Measurements from ENCODE around the gene SCFD1. TPM values are rescaled to one million over a fixed set of nuclear protein-coding genes. Genes with fewer than 3 reads are reported as not detected.

Gene SCFD1
- total and polyA plus RNA-seq, 4 donors = 24.6 to 82.1 (median 52.6) TPM

DNA sequence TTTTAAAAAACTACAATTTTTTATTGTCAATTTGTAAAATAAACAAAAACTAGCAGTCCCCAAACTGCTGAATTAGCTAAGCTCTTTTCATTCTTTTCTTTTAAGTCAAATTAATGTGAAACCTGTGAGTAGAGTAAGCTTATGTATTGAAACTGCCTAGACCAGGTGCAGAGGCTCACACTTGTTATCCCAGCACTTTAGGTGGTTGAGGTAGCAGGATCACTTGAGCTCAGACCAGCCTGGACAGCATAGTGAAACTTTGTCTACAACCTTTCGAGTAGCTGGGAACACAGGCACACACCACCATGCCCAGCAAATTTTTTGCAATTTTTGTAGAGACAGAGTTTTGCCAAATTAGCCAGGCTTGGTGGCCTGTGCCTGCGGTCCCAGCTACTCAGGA is 26.4 kb downstream of the SCFD1 start:
- Histone ChIP-seq H3K27ac (ENCODE audit: low read depth in 1 of 2, low read length in 2 of 2) (no peak overlapping the region), H3K27me3 (ENCODE audit: control insufficient read depth in 4 of 4, insufficient read depth in 4 of 4, low read length in 3 of 4) (no peaks in the 10 kb centered on the region), H3K4me1 (ENCODE audit: control insufficient read depth in 4 of 4, insufficient read depth in 4 of 4, low read length in 3 of 4) (no peaks in the 10 kb centered on the region), H3K36me3 (ENCODE audit: control insufficient read depth in 4 of 4, insufficient read depth in 3 of 4, low read depth in 1 of 4, low read length in 3 of 4) (peaks cover 3 to 36% (median 27%) of the 10 kb centered on the region in 4 donors), H3K9ac (ENCODE audit: low read depth in 1 of 2, low read length in 2 of 2) (no peak overlapping the region), H3K9me3 (ENCODE audit: control insufficient read depth in 4 of 4, low read length in 3 of 4) (peaks cover 0 to 3% (median 1%) of the 10 kb centered on the region in 4 donors), H3K4me3 (ENCODE audit: low read depth in 1 of 3, low read length in 3 of 3) (no peak overlapping the region)
- TF ChIP-seq, protein P1, sequence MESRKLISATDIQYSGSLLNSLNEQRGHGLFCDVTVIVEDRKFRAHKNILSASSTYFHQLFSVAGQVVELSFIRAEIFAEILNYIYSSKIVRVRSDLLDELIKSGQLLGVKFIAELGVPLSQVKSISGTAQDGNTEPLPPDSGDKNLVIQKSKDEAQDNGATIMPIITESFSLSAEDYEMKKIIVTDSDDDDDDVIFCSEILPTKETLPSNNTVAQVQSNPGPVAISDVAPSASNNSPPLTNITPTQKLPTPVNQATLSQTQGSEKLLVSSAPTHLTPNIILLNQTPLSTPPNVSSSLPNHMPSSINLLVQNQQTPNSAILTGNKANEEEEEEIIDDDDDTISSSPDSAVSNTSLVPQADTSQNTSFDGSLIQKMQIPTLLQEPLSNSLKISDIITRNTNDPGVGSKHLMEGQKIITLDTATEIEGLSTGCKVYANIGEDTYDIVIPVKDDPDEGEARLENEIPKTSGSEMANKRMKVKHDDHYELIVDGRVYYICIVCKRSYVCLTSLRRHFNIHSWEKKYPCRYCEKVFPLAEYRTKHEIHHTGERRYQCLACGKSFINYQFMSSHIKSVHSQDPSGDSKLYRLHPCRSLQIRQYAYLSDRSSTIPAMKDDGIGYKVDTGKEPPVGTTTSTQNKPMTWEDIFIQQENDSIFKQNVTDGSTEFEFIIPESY (IDR thresholded peaks at IDR 0.05) = no peak
- TF ChIP-seq SP1 (IDR thresholded peaks at IDR 0.05) (no peak), FOXA2 (IDR thresholded peaks at IDR 0.05) (no peak), NR2F2 (IDR thresholded peaks at IDR 0.05) (no peak)
- TF ChIP-seq, protein P2, sequence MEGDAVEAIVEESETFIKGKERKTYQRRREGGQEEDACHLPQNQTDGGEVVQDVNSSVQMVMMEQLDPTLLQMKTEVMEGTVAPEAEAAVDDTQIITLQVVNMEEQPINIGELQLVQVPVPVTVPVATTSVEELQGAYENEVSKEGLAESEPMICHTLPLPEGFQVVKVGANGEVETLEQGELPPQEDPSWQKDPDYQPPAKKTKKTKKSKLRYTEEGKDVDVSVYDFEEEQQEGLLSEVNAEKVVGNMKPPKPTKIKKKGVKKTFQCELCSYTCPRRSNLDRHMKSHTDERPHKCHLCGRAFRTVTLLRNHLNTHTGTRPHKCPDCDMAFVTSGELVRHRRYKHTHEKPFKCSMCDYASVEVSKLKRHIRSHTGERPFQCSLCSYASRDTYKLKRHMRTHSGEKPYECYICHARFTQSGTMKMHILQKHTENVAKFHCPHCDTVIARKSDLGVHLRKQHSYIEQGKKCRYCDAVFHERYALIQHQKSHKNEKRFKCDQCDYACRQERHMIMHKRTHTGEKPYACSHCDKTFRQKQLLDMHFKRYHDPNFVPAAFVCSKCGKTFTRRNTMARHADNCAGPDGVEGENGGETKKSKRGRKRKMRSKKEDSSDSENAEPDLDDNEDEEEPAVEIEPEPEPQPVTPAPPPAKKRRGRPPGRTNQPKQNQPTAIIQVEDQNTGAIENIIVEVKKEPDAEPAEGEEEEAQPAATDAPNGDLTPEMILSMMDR (IDR thresholded peaks at IDR 0.05; ENCODE audit: low read depth, low read length, missing input control) = no peak
- WGBS = over 99% methylated on average over 2 of the region's 2 CpGs
- no peak for DNase-seq (ENCODE audit: low spot score)

DNA sequence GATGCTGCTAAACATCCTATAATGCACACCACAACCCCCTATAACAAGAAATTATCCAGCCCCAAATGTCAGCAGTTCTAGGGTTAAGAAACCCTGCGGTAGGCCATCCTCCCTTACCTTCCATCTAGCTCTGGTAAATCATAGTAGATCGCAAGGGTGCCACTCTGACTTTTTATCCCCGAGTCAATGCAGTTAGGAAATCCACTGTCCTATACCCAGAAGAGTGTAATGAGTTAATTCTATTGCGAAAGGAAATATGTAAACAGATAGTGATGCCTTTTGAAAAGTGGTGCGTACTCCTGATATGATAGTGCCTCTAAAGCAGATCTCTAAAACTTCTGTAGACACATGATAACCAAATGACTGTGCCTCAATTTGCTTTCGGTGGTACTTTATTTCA is 29.8 kb downstream of the SCFD1 start:
- Histone ChIP-seq H3K27ac (ENCODE audit: low read depth in 1 of 2, low read length in 2 of 2) (no peak overlapping the region), H3K9me3 (ENCODE audit: control insufficient read depth in 4 of 4, low read length in 3 of 4) (no peaks in the 10 kb centered on the region), H3K9ac (ENCODE audit: low read depth in 1 of 2, low read length in 2 of 2) (no peak overlapping the region), H3K36me3 (ENCODE audit: control insufficient read depth in 4 of 4, insufficient read depth in 3 of 4, low read depth in 1 of 4, low read length in 3 of 4) (peaks cover 0 to 33% (median 26%) of the 10 kb centered on the region in 4 donors), H3K4me1 (ENCODE audit: control insufficient read depth in 4 of 4, insufficient read depth in 4 of 4, low read length in 3 of 4) (peaks cover 0 to 5% (median 2%) of the 10 kb centered on the region in 4 donors), H3K4me3 (ENCODE audit: low read depth in 1 of 3, low read length in 3 of 3) (no peak overlapping the region), H3K27me3 (ENCODE audit: control insufficient read depth in 4 of 4, insufficient read depth in 4 of 4, low read length in 3 of 4) (no peaks in the 10 kb centered on the region)
- TF ChIP-seq FOXA1 (IDR thresholded peaks at IDR 0.05) (no peak), NR2F2 (IDR thresholded peaks at IDR 0.05) (no peak), HNF4G (IDR thresholded peaks at IDR 0.05) (no peak), FOXA2 (IDR thresholded peaks at IDR 0.05) (no peak), HNF4A (conservative IDR thresholded peaks at IDR 0.05) (no peak), JUND (IDR thresholded peaks at IDR 0.05) (no peak), YY1 (IDR thresholded peaks at IDR 0.05) (no peak)
- TF ChIP-seq, protein P3, sequence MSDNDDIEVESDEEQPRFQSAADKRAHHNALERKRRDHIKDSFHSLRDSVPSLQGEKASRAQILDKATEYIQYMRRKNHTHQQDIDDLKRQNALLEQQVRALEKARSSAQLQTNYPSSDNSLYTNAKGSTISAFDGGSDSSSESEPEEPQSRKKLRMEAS (IDR thresholded peaks at IDR 0.05) = no peak
- TF ChIP-seq, protein P2 (IDR thresholded peaks at IDR 0.05; ENCODE audit: low read depth, low read length, missing input control) = no peak
- DNase-seq (ENCODE audit: low spot score) = no peak
- WGBS = 67% methylated on average over 6 of the region's 6 CpGs

DNA sequence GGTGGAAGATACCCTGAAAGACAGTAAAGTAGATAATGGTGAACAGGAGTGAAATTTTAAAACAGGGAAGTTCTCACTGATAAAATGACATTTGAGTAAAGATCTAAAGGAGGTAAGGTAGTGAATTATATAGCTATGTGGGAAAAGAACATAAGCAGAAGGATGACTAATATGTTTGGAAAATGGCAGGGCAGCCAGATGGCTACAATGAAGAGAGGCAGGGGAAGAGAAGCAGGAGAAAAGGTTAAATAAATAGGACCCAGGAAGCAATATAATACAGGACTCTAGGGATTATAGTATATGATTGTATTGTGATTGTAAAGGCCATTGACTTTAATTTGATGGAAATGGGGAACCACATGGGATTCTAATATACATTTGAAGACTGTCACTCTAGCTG is 33.0 kb downstream of the SCFD1 start:
- Histone ChIP-seq H3K4me3 (ENCODE audit: low read depth in 1 of 3, low read length in 3 of 3) (no peak overlapping the region), H3K27me3 (ENCODE audit: control insufficient read depth in 4 of 4, insufficient read depth in 4 of 4, low read length in 3 of 4) (no peaks in the 10 kb centered on the region), H3K9ac (ENCODE audit: low read depth in 1 of 2, low read length in 2 of 2) (no peak overlapping the region), H3K27ac (ENCODE audit: low read depth in 1 of 2, low read length in 2 of 2) (no peak overlapping the region), H3K36me3 (ENCODE audit: control insufficient read depth in 4 of 4, insufficient read depth in 3 of 4, low read depth in 1 of 4, low read length in 3 of 4) (peaks cover 4 to 38% (median 22%) of the 10 kb centered on the region in 4 donors), H3K4me1 (ENCODE audit: control insufficient read depth in 4 of 4, insufficient read depth in 4 of 4, low read length in 3 of 4) (peaks cover 0 to 7% (median 2%) of the 10 kb centered on the region in 4 donors), H3K9me3 (ENCODE audit: control insufficient read depth in 4 of 4, low read length in 3 of 4) (no peaks in the 10 kb centered on the region)
- TF ChIP-seq, protein P2 (IDR thresholded peaks at IDR 0.05; ENCODE audit: low read depth, low read length, missing input control) = no peak
- TF ChIP-seq RAD21 (IDR thresholded peaks at IDR 0.05) (no peak), NR2F2 (IDR thresholded peaks at IDR 0.05) (no peak), SP1 (IDR thresholded peaks at IDR 0.05) (no peak), FOXA1 (IDR thresholded peaks at IDR 0.05) (no peak), RXRA (IDR thresholded peaks at IDR 0.05) (no peak)
- TF ChIP-seq, protein P3 (IDR thresholded peaks at IDR 0.05) = no peak
- no peak for DNase-seq (ENCODE audit: low spot score)
